ENCODE measurements around the gene FBLN1. TPM values are rescaled to one million over a fixed set of nuclear protein-coding genes. Genes with fewer than 3 reads are reported as not detected.

FBLN1 gene
- total and polyA plus RNA-seq, 2 experiments from 2014 or later, result 137 to 304 TPM

- Histone ChIP-seq H4K20me1 (ENCODE audit: insufficient read depth) (no peaks in the 10 kb centered on the region), H3K4me1 (ENCODE audit: insufficient read depth) (no peaks in the 10 kb centered on the region), H3K9ac (no peak overlapping the region), H3K4me3 (no peak overlapping the region), H3K4me2 (ENCODE audit: unreplicated experiment) (no peak overlapping the region), H3K27ac (no peak overlapping the region), H2AFZ (no peak overlapping the region), H3K9me2 (ENCODE audit: insufficient read depth) (no peaks in the 10 kb centered on the region), H3K9me3 (ENCODE audit: low read depth) (no peaks in the 10 kb centered on the region), H3F3A (ENCODE audit: insufficient read depth) (no peaks in the 10 kb centered on the region), H3K27me3 (replicated peaks; ENCODE audit: insufficient read depth) (no peaks in the 10 kb centered on the region), H3K79me2 (ENCODE audit: insufficient read depth) (no peaks in the 10 kb centered on the region), H3K36me3 (ENCODE audit: low read depth) (no peaks in the 10 kb centered on the region)
- no peak for DNase-seq
- in situ Hi-C loops (cut with MboI), result loop anchor here (10.0 kb wide), 1 partner anchor 382 kb away; no protein-coding TSS in a partner anchor
- 72 to 77% methylated on average over 6 of the region's 6 CpGs for WGBS, 2 experiments (ENCODE audit: low coverage in 1 of 2, low lambda C conversion rate in 2 of 2, missing lambda C conversion rate in 2 of 2)
- TF ChIP-seq EZH2phosphoT487 (IDR thresholded peaks at IDR 0.05; ENCODE audit: insufficient read depth, low read depth) (no peak), EZH2 (IDR thresholded peaks at IDR 0.05; ENCODE audit: insufficient read depth, poor library complexity, severe bottlenecking) (no peak)
Measured at GRCh38 chr22:45582955-45583320, 80.3 kb downstream of the FBLN1 start.

DNA sequence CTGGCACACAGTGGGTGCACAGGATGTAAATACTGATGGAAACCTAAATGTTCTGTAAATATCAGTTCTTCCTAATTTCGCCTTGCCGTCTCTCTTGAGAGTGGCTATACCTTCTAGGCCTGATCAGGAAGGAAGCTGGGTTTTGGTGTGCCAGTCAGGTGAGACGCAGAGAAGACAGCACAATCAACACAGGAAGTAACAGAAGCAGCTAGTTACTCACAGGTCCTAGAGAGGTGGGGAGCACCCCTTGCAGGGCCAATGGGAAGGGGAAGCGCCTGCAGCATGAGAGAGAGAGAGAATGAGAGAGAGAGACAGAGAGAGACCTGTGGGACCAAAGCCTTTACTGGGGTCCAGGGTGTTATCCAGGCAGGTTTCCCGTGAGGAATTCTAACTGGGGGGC lies 80.8 kb downstream of the FBLN1 start:
- Histone ChIP-seq H3K4me3 (no peak overlapping the region), H3K9me3 (ENCODE audit: low read depth) (no peaks in the 10 kb centered on the region), H3K9me2 (ENCODE audit: insufficient read depth) (no peaks in the 10 kb centered on the region), H3F3A (ENCODE audit: insufficient read depth) (no peaks in the 10 kb centered on the region), H3K4me1 (ENCODE audit: insufficient read depth) (no peaks in the 10 kb centered on the region), H3K36me3 (ENCODE audit: low read depth) (no peaks in the 10 kb centered on the region), H3K9ac (no peak overlapping the region), H2AFZ (no peak overlapping the region), H3K4me2 (ENCODE audit: unreplicated experiment) (no peak overlapping the region), H4K20me1 (ENCODE audit: insufficient read depth) (no peaks in the 10 kb centered on the region), H3K27ac (no peak overlapping the region), H3K79me2 (ENCODE audit: insufficient read depth) (no peaks in the 10 kb centered on the region), H3K27me3 (replicated peaks; ENCODE audit: insufficient read depth) (no peaks in the 10 kb centered on the region)
- TF ChIP-seq EZH2phosphoT487 (IDR thresholded peaks at IDR 0.05; ENCODE audit: insufficient read depth, low read depth), result no peak
- TF ChIP-seq EZH2 (IDR thresholded peaks at IDR 0.05; ENCODE audit: insufficient read depth, poor library complexity, severe bottlenecking), result no peak
- DNase-seq, result no peak
- 97 to 98% methylated on average over 5 of the region's 5 CpGs for WGBS, 2 experiments (ENCODE audit: low coverage in 1 of 2, low lambda C conversion rate in 2 of 2, missing lambda C conversion rate in 2 of 2)
- in situ Hi-C loops (cut with MboI), result loop anchor here (10.0 kb wide), 1 partner anchor 381 kb away; no protein-coding TSS in a partner anchor

GRCh38 chr22:45584121-45584570 lies 81.5 kb downstream of the FBLN1 start:
- H3K4me3 ChIP-seq, result no peak overlapping the region
- in situ Hi-C loops (cut with MboI), result loop anchor here (10.0 kb wide), 1 partner anchor 381 kb away; no protein-coding TSS in a partner anchor
- H3K36me3 ChIP-seq (ENCODE audit: low read depth), result no peaks in the 10 kb centered on the region
- no peaks in the 10 kb centered on the region for H3K9me3 ChIP-seq (ENCODE audit: low read depth)
- H3K27ac ChIP-seq, result no peak overlapping the region
- no peaks in the 10 kb centered on the region for H3F3A ChIP-seq (ENCODE audit: insufficient read depth)
- peak; percentile 53 for DNase-seq
- no peak overlapping the region for H3K9ac ChIP-seq
- no peaks in the 10 kb centered on the region for H4K20me1 ChIP-seq (ENCODE audit: insufficient read depth)
- no peaks in the 10 kb centered on the region for H3K4me1 ChIP-seq (ENCODE audit: insufficient read depth)
- no peaks in the 10 kb centered on the region for H3K9me2 ChIP-seq (ENCODE audit: insufficient read depth)
- no peak overlapping the region for H3K4me2 ChIP-seq (ENCODE audit: unreplicated experiment)
- H3K79me2 ChIP-seq (ENCODE audit: insufficient read depth), result no peaks in the 10 kb centered on the region
- 65 to 68% methylated on average over 14 of the region's 14 CpGs for WGBS, 2 experiments (ENCODE audit: low coverage in 1 of 2, low lambda C conversion rate in 2 of 2, missing lambda C conversion rate in 2 of 2)
- no peak overlapping the region for H2AFZ ChIP-seq
- no peaks in the 10 kb centered on the region for H3K27me3 ChIP-seq (replicated peaks; ENCODE audit: insufficient read depth)
- TF ChIP-seq EZH2 (IDR thresholded peaks at IDR 0.05; ENCODE audit: insufficient read depth, poor library complexity, severe bottlenecking) (no peak), EZH2phosphoT487 (IDR thresholded peaks at IDR 0.05; ENCODE audit: insufficient read depth, low read depth) (no peak)

- H3K27ac ChIP-seq, result no peak overlapping the region
- no peak for DNase-seq
- in situ Hi-C loops (cut with MboI), result loop anchor here (10.0 kb wide), 1 partner anchor 380 kb away; no protein-coding TSS in a partner anchor
Measured at GRCh38 chr22:45584621-45585436, 82.1 kb downstream of the FBLN1 start.

More at GRCh38 chr22:45584621-45585436, 82.1 kb downstream of the FBLN1 start:
- TF ChIP-seq EZH2phosphoT487 (IDR thresholded peaks at IDR 0.05; ENCODE audit: insufficient read depth, low read depth) (no peak), EZH2 (IDR thresholded peaks at IDR 0.05; ENCODE audit: insufficient read depth, poor library complexity, severe bottlenecking) (no peak)
- H3K27me3 ChIP-seq (replicated peaks; ENCODE audit: insufficient read depth), result no peaks in the 10 kb centered on the region
- H2AFZ ChIP-seq, result no peak overlapping the region
- H3K9me3 ChIP-seq (ENCODE audit: low read depth), result no peaks in the 10 kb centered on the region
- H3K4me3 ChIP-seq, result no peak overlapping the region
- no peaks in the 10 kb centered on the region for H3K9me2 ChIP-seq (ENCODE audit: insufficient read depth)
- no peaks in the 10 kb centered on the region for H3F3A ChIP-seq (ENCODE audit: insufficient read depth)
- no peak overlapping the region for H3K4me2 ChIP-seq (ENCODE audit: unreplicated experiment)
- H3K4me1 ChIP-seq (ENCODE audit: insufficient read depth), result no peaks in the 10 kb centered on the region
- H3K36me3 ChIP-seq (ENCODE audit: low read depth), result no peaks in the 10 kb centered on the region
- no peak overlapping the region for H3K9ac ChIP-seq
- H4K20me1 ChIP-seq (ENCODE audit: insufficient read depth), result no peaks in the 10 kb centered on the region
- H3K79me2 ChIP-seq (ENCODE audit: insufficient read depth), result no peaks in the 10 kb centered on the region
- 71 to 73% methylated on average over 17 of the region's 17 CpGs for WGBS, 2 experiments (ENCODE audit: low coverage in 1 of 2, low lambda C conversion rate in 2 of 2, missing lambda C conversion rate in 2 of 2)

All from GM23248 (cell line).